ENCODE measurements around the gene HS3ST3B1.

Gene HS3ST3B1

DNA sequence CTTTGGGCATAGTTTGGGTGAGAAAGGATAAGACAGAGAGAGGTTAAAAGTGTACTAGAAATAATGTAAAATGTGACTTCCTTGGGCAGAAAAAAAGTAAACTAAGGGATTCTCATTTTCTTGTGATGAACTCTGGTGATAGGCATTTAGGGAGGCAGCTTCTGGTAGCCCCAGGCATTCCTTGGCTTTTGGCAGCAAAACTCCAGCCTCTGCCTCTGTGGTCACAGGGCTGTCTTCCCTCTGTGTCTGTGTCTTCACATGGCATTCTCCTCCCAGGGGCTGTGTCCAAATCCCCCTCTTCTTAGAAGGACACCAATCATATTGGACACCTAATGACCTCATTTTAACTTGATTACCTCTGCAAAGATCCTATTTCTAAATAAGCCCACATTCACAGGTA lies 54.7 kb downstream of the HS3ST3B1 start:
- CTCF ChIA-PET = no interaction called here
- no peak overlapping the region for H3K27ac ChIP-seq (ENCODE audit: extremely low read depth, low read depth, low read length)
- POLR2A ChIA-PET = no interaction called here
- no peaks in the 10 kb centered on the region; a peak in 1 of 3 replicates for H3K36me3 ChIP-seq (ENCODE audit: control insufficient read depth in 2 of 2, insufficient read depth in 1 of 2, low read length in 2 of 2)
- H3K4me1 ChIP-seq (ENCODE audit: control insufficient read depth, insufficient read depth, low read length) = no peaks in the 10 kb centered on the region
- no peak for TF ChIP-seq ZNF391 (tag by site-specific recombination; IDR thresholded peaks at IDR 0.05; ENCODE audit: borderline replicate concordance, low read depth)
- no peak overlapping the region for H3K4me3 ChIP-seq (ENCODE audit: low read depth, low read length)
- no peaks in the 10 kb centered on the region for H3K9me3 ChIP-seq (ENCODE audit: control insufficient read depth, insufficient read depth, low read depth, low read length)

DNA sequence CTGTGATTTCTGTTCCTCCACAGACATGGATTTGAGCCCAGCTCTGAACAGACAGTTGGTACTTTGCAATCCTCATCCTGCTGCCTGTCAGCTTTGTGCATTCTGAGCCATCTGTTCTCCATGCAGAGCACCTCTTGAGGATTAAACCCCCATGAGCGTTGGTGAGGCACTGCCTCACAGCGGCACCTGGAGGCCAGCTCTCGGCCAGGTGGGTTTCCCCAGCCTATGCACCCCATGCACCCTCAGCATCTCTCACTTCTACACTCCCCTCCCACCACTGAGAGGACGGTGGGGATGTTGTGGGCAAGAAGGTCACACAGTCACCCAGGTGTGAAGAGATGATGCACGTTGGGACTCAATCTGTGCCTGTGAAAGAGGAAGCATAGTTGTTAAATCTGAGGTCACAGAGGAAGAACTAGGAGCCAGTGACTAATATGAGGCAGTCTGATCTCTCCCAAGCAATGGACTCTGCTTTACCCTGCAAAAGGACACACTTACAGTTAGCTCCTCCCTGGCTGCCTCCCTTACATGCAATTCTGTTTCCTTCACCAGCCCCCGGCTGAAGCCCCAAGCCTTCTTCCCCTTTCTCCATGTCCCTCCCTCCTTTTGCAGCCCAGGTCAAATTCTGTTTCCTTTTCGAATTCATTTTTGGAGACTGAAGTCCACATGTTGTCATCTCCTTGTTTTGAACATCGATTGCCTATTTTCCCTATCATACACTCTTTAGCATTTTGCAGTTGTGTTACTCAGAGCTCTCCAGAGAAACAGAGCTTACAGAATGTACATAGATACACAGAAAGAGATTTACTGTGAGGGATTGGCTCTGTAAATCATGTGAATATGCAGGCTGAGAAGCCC lies 58.5 kb downstream of the HS3ST3B1 start:
- Histone ChIP-seq H3K4me3 (ENCODE audit: low read depth, low read length) (no peak overlapping the region), H3K27ac (ENCODE audit: extremely low read depth, low read depth, low read length) (no peak overlapping the region), H3K9me3 (ENCODE audit: control insufficient read depth, insufficient read depth, low read depth, low read length) (no peaks in the 10 kb centered on the region), H3K4me1 (ENCODE audit: control insufficient read depth, insufficient read depth, low read length) (no peaks in the 10 kb centered on the region), H3K36me3 (ENCODE audit: control insufficient read depth in 2 of 2, insufficient read depth in 1 of 2, low read length in 2 of 2) (no peaks in the 10 kb centered on the region; a peak in 1 of 3 replicates)
- POLR2A ChIA-PET = no interaction called here
- CTCF ChIA-PET = interaction anchor here (0.7 kb wide), 1 partner anchor 231 kb away, joined by 4 read pairs; no protein-coding TSS in a partner anchor
- no peak for TF ChIP-seq ZNF658 (tag by site-specific recombination; IDR thresholded peaks at IDR 0.05)
- no peak for TF ChIP-seq ZNF558 (tag by site-specific recombination; IDR thresholded peaks at IDR 0.05)
- no peak for TF ChIP-seq PRDM6 (tag by site-specific recombination; IDR thresholded peaks at IDR 0.05)
- no peak for TF ChIP-seq ZNF112 (tag by site-specific recombination; IDR thresholded peaks at IDR 0.05)
- no peak for TF ChIP-seq ZNF645 (tag by site-specific recombination; IDR thresholded peaks at IDR 0.05)
- no peak for TF ChIP-seq ZNF514 (tag by site-specific recombination; IDR thresholded peaks at IDR 0.05)
- TF ChIP-seq ZNF140 (tag by site-specific recombination; IDR thresholded peaks at IDR 0.05) = no peak
- no peak for TF ChIP-seq ZNF529 (tag by site-specific recombination; IDR thresholded peaks at IDR 0.05; ENCODE audit: insufficient replicate concordance)
- TF ChIP-seq ZFP37 (tag by site-specific recombination; IDR thresholded peaks at IDR 0.05) = no peak
- TF ChIP-seq, protein P1, sequence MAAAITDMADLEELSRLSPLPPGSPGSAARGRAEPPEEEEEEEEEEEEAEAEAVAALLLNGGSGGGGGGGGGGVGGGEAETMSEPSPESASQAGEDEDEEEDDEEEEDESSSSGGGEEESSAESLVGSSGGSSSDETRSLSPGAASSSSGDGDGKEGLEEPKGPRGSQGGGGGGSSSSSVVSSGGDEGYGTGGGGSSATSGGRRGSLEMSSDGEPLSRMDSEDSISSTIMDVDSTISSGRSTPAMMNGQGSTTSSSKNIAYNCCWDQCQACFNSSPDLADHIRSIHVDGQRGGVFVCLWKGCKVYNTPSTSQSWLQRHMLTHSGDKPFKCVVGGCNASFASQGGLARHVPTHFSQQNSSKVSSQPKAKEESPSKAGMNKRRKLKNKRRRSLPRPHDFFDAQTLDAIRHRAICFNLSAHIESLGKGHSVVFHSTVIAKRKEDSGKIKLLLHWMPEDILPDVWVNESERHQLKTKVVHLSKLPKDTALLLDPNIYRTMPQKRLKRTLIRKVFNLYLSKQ (tag by site-specific recombination; IDR thresholded peaks at IDR 0.05; ENCODE audit: borderline replicate concordance) = no peak
- no peak for TF ChIP-seq ZNF18 (tag by site-specific recombination; IDR thresholded peaks at IDR 0.05)
- no peak for TF ChIP-seq ZNF639 (tag by site-specific recombination; IDR thresholded peaks at IDR 0.05)
- TF ChIP-seq SP3 (tag by site-specific recombination; IDR thresholded peaks at IDR 0.05) = no peak
- no peak for TF ChIP-seq ZNF37A (tag by site-specific recombination; IDR thresholded peaks at IDR 0.05)
